C4-2B (cell line): ENCODE data around the gene SNX21.

ENCODE experiments used
- H3K27ac ChIP-seq: fragments of 450-650 bp; 2 replicates; pipeline ENCODE4 v1.5.1; 2017
- ZFX ChIP-seq: fragments of 450-650 bp; IDR thresholded peaks from 2 replicates; pipeline ENCODE4 v1.6.1; 2017
- TF ChIP-seq, protein P1 (sequence below): fragments of 450-650 bp; conservative IDR thresholded peaks from 2 replicates; pipeline ENCODE4 v1.5.1; 2017; ENCODE audit warnings: mild to moderate bottlenecking

The SNX21 gene

DNA sequence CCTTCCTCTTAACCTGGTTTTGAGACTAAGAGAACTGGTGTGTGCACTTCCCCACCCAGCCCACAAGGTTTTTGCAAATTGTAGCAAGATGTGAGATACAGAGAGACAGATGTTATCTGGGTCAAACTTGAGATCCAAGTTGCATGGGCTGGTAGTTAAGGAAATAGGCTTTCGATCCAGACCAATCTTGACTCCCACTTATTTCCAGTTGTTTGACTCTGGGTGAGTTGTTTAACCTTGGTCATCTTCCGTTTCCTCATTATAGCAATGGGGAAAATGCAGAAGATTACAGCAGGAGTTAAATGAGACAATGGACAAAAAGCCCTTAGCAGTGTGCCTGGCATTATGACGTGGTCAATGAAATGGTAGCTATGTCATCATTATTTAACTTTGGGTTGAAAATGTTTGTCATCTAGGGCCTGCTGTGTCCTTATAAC, 1.7 kb downstream of the SNX21 start:
- H3K27ac ChIP-seq = no peak overlapping the region
- TF ChIP-seq, protein P1, sequence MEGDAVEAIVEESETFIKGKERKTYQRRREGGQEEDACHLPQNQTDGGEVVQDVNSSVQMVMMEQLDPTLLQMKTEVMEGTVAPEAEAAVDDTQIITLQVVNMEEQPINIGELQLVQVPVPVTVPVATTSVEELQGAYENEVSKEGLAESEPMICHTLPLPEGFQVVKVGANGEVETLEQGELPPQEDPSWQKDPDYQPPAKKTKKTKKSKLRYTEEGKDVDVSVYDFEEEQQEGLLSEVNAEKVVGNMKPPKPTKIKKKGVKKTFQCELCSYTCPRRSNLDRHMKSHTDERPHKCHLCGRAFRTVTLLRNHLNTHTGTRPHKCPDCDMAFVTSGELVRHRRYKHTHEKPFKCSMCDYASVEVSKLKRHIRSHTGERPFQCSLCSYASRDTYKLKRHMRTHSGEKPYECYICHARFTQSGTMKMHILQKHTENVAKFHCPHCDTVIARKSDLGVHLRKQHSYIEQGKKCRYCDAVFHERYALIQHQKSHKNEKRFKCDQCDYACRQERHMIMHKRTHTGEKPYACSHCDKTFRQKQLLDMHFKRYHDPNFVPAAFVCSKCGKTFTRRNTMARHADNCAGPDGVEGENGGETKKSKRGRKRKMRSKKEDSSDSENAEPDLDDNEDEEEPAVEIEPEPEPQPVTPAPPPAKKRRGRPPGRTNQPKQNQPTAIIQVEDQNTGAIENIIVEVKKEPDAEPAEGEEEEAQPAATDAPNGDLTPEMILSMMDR = no peak
- TF ChIP-seq ZFX = no peak

GRCh38 chr20:45835825-45836224, 2.2 kb downstream of the SNX21 start:
- TF ChIP-seq, protein P1 = no peak
- TF ChIP-seq ZFX = no peak
- H3K27ac ChIP-seq = no peak overlapping the region

GRCh38 chr20:45836841-45837240, 3.2 kb downstream of the SNX21 start:
- H3K27ac ChIP-seq = no peak overlapping the region
- TF ChIP-seq, protein P1 = no peak
- no peak for TF ChIP-seq ZFX

DNA sequence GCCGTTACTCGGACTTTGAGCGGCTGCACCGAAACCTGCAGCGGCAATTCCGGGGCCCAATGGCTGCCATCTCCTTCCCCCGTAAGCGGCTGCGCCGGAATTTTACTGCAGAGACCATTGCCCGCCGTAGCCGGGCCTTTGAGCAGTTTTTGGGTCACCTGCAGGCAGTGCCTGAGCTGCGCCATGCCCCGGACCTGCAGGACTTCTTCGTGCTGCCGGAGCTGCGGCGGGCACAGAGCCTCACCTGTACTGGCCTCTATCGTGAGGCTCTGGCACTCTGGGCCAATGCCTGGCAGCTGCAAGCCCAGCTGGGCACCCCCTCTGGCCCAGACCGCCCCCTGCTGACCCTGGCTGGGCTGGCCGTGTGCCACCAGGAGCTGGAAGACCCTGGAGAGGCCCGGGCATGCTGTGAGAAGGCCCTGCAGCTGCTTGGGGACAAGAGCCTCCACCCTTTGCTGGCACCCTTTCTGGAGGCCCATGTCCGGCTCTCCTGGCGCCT, 7.2 kb downstream of the SNX21 start:
- TF ChIP-seq, protein P1 = no peak
- TF ChIP-seq ZFX = no peak
- H3K27ac ChIP-seq = no peak overlapping the region

DNA sequence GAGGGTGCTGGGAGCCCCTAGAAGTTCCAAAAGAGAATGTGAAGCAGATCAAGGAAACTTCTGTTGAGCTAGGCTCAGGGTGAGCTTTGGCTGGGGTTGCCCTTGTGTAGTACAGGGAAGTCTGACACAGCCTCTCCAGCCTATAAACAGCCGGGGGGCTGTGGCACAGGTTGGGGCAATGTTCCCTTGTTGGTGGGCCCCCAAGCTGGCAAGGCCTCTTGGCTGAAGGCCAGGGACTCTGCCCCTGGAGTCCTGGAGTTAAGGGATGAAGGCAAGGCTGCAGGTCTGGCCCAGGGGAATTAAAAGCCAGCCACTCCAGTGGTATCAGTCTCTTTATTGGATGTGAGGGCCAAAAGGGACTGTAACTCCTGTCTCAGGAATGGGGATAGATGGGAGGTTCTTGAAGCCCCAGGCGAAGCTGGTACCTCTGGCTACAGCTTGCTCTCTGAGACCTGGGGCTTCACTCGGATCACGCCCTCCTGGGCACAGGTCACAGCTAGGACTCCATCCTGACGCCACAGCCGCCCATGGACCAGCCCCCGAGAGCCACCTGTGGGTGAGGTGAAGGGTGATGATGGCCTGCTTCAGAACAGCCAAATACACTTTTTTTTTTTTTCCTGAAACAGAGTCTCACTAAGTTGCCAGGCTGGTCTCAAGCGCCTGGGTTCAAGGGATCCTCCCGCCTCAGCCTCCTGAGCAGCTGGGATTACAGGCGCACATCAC, 8.0 kb downstream of the SNX21 start:
- no peak for TF ChIP-seq ZFX
- TF ChIP-seq, protein P1 = no peak
- H3K27ac ChIP-seq = no peak overlapping the region

DNA sequence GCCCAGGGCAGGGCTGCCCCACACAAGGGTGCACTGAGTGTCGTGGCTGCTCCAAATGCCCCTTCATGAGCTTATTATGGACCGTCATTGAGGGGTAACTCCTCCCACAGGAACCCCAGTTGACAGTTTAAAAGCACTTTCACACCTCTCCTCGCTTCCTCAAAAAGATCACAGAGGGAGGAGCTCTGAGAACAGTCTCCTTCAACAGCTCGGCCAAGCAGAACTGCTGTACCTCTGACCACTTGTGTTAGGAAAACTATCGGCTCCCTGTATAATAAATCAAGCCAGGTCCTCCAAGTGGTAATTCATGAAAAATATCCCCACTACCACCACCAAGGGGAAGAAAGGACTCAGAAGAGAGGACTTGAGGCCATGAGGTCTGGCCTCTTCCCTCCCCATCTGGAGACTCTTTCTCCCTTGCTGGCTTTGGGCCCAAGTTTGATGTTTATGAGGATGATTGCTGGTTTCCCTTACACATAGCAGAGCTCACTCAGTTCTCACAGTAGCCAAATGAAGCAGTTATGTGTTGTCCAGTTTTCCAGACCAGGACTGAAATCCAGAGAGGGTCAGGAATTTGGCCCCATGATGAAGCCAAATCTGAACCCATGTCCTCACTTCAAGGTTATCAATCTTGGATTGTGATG, 8.7 kb downstream of the SNX21 start:
- TF ChIP-seq, protein P1 = no peak
- TF ChIP-seq ZFX = no peak

GRCh38 chr20:45843506-45843905, 9.9 kb downstream of the SNX21 start:
- H3K27ac ChIP-seq = no peak overlapping the region
- TF ChIP-seq, protein P1 = no peak
- no peak for TF ChIP-seq ZFX

More for the DNA sequence above, 8.7 kb downstream of the SNX21 start:
- no peak overlapping the region for H3K27ac ChIP-seq
